CD4-positive, alpha-beta T cell treated with Interleukin-2 at 100 ng/mL for 4 hours (primary cell): ENCODE measurements around the gene LRIG1.

Experiments used
- DNase-seq: peaks from one replicate; pipeline ENCODE4 v3.0.0-alpha.2; 2020; ENCODE audit warnings: low spot score

The LRIG1 gene

DNA sequence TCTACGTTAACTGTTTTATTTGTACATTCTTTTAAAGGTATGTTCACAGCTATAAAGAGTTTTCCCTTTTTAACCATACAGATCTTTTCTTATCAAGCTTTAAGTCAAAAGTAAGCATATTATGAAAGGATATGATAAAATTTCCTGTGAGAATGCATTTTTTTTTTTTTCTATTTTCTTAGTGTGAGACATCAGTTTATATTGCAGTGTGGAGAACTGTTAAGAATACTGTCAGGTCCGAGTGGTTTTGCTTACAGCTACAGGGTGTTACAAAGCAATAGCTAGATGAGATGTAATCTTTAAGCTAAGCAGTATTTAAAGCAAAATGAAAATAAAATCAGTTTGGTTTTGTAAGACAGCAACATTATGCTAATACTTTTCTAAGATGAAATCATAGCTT lies 146.8 kb downstream of the LRIG1 start:
- no peak for DNase-seq

DNA sequence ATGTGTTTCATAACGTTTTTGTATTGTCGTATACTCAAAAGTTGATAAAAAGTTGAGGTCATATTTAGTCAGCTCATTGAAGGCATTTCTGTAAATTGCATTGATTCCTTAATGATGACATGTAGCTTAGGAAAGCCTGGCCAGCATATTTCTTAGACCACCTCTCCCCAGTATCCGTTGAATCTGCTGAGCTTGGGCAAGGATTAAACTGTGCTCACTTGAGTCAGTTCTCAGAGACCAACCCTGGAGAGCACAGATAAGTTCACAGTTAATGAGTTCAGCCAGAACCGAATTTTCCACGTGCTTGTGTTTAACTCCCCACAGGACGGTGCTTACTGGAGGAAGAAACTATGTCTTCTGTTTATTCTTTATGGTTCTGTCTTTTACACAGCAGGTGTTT lies 147.3 kb downstream of the LRIG1 start:
- DNase-seq, result no peak

DNA sequence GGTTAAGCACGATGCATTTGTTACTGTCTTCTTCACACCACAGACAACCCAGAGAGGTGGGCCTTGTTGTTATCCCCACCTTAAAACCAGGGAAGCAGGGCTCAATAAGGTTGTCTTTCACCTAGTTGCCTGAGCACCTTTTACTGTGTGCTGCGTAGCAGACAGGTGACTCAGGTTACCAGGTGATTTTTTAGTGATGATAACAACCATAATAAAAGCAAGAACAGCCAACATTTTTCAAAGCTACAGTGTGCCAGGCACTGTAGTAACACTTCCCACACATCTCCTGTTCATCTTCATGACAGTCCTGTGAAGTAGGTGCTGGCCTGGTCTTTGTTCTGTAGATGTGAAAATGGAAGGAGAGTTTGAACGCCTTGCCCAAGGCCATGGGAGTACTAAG lies 147.8 kb downstream of the LRIG1 start:
- no peak for DNase-seq

DNA sequence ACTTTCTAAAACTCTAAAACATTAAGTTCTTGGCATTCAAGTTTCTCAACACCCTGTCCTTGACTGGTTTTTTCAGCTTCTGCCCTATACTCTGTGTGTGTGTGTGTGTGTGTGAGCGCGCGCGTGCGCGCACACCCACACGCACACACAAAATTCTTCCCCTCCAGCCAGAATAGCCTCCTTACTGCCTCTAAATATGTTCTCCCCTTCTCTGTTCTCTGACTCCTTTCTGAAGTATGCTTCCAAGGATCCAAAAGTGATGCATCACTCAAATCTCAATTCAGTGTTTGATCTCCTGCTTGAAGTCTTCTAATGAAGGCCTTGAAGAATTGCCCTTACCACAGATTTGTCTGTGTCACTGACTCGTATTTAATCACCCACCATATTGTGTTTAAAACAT lies 150.2 kb downstream of the LRIG1 start:
- no peak for DNase-seq

DNA sequence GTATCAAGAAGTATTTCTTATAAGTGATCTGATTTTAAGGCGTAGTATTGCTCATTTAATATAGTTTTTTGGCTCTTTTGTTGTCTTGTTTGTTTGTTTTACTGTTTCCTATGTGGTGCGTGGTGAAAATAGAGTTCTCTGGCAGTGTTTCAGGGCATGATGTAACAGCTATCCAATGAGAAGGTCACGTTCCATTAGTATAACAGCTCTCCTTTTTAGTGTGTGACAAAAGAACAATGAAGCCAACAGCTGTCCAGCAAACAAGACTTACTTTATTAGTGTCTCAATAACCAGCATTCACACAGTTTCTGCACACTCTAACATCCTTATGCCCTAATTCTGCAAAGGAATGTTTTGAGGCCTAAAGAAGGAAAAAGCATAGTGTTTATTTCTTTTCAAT lies 152.1 kb downstream of the LRIG1 start:
- DNase-seq, result no peak

DNA sequence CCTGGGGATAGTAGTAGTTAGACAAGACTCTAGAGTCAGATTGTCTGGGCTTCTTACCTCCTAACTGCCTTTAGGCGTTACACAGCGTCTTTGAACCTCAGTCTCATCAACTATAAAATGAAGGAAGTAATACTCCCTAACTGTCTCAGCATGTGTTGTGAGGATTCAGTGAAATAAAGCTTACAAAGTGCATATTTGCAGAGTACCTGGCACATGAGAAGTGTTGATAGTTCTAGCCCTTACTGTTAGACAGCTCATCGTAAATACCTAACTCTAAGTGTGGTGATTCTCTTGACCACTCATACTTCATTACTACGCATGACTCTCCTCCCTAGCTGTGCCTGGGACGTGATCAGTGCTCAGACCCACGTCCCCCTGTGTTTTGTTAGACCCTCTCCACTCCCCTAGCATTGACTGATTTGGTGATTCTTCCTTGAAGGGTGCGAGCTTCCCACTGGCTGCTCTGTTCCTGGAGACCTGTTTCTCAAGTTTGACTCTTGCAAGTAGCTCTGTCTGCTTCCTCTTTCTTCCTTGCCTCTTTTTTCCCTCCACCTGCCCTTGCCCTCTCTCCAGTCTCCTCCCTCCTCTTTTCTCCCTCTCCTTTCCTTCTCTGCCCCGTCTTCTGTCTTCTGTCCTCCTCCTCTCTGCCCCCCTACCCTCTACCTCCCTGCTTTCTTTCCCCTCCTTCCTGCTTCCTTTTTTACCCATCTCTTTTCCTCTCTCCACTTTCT lies 155.8 kb downstream of the LRIG1 start:
- no peak for DNase-seq

DNA sequence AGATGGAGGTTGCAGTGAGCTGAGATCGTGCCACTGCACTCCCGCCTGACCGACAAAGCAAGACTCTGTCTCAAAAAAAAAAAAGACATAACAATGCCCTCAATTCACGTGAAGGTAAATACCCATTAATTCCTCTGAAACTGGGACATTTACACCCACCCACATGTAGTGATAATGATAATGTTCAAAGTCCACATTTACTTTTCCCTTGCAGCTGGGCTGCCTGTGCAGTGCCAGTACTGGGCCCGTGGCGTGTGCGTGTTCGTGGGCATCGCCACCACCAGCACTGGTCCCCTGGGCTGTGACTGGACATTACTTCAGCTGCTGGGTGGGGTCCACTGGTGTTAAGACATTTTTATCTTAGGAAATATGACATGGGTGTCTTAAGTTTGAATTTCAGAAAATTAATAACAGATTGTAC lies 156.4 kb downstream of the LRIG1 start:
- no peak for DNase-seq

DNA sequence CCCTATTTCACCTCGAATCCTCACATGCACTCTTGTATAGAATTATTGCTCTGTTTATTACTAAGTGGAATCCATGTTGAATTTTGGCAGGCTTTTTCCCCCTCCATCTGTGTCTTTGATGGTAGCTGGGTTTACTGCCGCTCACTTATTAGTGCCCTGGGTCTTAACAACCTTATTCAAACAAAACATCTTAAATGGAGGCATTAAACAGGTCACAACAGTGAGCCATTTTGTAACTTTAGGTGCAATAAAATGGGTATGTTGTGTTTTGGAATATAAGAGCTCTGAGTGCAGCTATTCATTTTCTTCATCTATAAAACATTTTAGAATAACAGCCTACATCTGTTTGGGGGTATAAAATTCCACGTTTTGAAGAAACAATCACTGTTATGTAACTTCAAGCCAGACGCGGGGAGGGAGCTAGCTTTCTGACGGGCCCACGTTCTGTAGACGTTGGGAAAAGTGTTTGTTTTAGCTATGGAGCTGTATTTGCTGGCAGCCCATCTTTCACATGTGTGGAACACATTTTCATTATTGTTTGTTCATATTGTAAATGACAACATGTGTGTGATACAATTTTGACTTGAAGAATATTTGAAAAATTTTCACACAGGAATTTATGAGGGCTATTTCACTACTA lies 158.0 kb downstream of the LRIG1 start:
- no peak for DNase-seq

DNA sequence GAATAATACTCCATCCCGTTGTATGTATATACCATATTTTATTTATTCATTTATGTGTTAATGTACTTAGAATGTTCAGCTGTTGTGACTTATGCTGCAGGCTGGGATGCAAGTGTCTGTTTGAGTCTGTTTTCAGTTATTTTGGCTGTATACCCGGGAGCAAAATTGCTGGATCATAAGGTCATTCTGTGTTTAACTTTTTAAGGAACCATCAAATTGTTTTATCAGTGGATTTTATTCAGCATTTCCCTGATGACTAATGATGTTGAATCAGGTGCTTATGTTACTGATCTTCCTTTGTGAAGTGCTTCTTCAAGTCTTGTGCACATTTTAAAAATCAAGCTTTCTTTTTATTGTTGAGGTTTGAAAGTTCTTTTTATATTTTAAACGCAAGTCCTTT lies 161.9 kb downstream of the LRIG1 start:
- DNase-seq, result no peak

DNA sequence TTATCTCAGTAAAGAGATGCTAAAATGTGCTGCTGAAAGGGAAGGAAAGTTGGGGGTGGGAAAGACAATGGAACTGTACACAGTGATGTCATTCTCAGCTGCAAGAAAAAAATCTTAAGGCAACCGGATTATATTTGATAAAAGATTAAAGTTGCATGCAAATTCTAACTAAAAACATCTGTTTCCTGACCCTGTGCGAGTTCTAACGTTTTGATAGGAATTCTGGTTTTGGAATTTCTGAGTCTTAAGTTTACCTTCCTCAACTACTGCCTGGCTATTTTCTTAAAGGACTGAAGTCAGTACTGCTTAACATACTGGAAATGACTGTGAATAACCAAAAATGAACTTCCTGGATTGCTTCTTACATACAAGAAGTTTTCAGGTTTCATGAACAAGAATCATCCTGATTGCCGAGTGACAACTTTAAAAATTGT lies 164.5 kb downstream of the LRIG1 start:
- DNase-seq, result no peak

DNA sequence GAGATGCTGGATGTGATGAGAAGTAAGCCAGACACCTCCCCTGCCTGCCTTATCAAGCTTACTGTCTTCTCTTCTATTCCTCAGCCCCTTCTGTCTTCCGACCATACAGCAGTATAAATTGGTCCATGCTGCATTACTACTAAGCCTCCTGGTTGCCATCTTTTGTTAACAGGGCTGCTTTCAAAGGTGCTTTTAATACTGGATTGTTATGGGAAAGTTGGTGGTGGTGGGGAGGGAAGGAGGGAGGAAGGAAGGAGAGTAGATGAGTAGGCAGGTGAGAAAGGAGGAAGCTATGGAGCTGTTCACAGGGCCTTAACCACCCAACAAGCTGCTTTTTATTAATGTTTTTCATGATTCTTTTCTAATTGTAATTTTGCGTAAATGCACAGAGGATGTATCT lies 165.2 kb downstream of the LRIG1 start:
- no peak for DNase-seq
